ENCODE measurements around the gene CMYA5. TPM values are rescaled to one million over a fixed set of nuclear protein-coding genes. Genes with fewer than 3 reads are reported as not detected.

Gene CMYA5
- total RNA-seq, 4 donors from 2014 or later, result 4.7 to 8.1 (median 6.1) TPM

DNA sequence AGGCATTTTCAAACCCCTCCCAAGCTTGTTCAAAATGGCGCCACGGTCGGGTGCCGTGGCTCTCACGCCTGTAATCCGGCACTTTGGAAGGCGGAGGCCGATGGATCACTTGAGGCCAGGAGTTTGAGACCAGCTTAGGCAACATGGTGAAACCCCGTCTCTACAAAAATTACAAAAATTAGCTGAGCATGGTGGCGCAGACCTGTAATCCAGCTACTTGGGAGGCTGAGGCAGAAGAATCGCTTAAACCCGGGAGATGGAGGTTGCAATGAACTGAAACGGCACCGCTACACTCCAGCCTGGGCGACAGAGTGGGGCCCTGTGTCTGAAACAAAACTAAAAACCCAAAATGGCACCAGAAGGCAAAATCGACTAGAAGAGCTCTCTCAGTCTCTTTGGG is 159.4 kb downstream of the CMYA5 start:
- Histone ChIP-seq H3K27me3 (no peaks in the 10 kb centered on the region), H3K4me3 (no peak overlapping the region), H3K27ac (no peak overlapping the region), H3K4me1 (peaks cover 0 to 15% (median 0%) of the 10 kb centered on the region in 4 donors), H3K9me3 (no peaks in the 10 kb centered on the region), H3K36me3 (no peaks in the 10 kb centered on the region)
- WGBS, 2 donors, result 96% methylated on average over 16 of the region's 16 CpGs
- DNase-seq (ENCODE audit: low spot score in 2 of 2), result no peak
- TF ChIP-seq EP300 (IDR thresholded peaks at IDR 0.05), result no peak
- TF ChIP-seq, protein P1, sequence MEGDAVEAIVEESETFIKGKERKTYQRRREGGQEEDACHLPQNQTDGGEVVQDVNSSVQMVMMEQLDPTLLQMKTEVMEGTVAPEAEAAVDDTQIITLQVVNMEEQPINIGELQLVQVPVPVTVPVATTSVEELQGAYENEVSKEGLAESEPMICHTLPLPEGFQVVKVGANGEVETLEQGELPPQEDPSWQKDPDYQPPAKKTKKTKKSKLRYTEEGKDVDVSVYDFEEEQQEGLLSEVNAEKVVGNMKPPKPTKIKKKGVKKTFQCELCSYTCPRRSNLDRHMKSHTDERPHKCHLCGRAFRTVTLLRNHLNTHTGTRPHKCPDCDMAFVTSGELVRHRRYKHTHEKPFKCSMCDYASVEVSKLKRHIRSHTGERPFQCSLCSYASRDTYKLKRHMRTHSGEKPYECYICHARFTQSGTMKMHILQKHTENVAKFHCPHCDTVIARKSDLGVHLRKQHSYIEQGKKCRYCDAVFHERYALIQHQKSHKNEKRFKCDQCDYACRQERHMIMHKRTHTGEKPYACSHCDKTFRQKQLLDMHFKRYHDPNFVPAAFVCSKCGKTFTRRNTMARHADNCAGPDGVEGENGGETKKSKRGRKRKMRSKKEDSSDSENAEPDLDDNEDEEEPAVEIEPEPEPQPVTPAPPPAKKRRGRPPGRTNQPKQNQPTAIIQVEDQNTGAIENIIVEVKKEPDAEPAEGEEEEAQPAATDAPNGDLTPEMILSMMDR (IDR thresholded peaks at IDR 0.05), result no peak
- no peak for TF ChIP-seq POLR2A (IDR thresholded peaks at IDR 0.05)

Small RNAs within 50 kb of the gene (small RNA-seq; reads per million reads assigned to genes)
- gene AC008496.1, result not detected

Other genes starting within 250 kb of the CMYA5 start
- gene HOMER1, start 175.7 kb upstream of the CMYA5 start, total RNA-seq, result 10 to 100 TPM in 1 of 4 donors, 1 to 10 TPM in 3; 1.8 to 13.8 (median 5.2) TPM
- 10 to 100 TPM; 65.4 to 97.2 (median 80.0) TPM for gene TENT2, start 77.4 kb upstream of the CMYA5 start, total RNA-seq

Measured in tibial nerve (tissue), 4 donors.